ENCODE measurements around the gene MTMR6. TPM values are rescaled to one million over a fixed set of nuclear protein-coding genes. Genes with fewer than 3 reads are reported as not detected.

Gene MTMR6
- total and polyA plus RNA-seq, 9 donors, result 7.3 to 18.0 (median 13.7) TPM

DNA sequence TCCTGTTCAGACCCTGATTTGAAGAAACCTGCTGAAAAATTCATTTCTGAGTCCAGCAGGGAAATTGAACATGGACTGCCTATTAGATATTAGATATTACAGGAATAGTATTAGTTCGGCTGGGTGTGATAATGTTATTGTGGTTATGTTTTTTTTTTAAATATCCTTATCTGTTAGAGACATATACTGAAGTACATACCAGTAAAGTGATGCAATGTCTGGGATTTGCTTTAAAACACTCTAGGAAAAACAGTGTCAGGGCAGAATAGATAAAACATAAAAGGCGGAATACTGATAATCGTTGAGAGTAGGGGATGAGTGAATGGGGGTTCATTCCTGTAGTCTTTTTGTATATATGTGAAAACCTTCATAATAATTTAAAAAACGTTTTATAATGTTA, 86.5 kb downstream of the MTMR6 start:
- Histone ChIP-seq H3K9me3 (no peaks in the 10 kb centered on the region), H3K27me3 (no peaks in the 10 kb centered on the region), H3K4me1 (ENCODE audit: insufficient read depth) (no peaks in the 10 kb centered on the region), H3K4me3 (no peak overlapping the region), H3K36me3 (no peaks in the 10 kb centered on the region), H3K27ac (no peak overlapping the region)
- DNase-seq, result no peak
- TF ChIP-seq EP300 (IDR thresholded peaks at IDR 0.05) (no peak), CTCF (IDR thresholded peaks at IDR 0.05) (no peak), POLR2A (IDR thresholded peaks at IDR 0.05) (no peak)
- 28 to 45% (median 28%) methylated on average over 4 of the region's 4 CpGs for WGBS, 3 donors
- intact Hi-C loops (cut with DNase I), result no loop called here

DNA sequence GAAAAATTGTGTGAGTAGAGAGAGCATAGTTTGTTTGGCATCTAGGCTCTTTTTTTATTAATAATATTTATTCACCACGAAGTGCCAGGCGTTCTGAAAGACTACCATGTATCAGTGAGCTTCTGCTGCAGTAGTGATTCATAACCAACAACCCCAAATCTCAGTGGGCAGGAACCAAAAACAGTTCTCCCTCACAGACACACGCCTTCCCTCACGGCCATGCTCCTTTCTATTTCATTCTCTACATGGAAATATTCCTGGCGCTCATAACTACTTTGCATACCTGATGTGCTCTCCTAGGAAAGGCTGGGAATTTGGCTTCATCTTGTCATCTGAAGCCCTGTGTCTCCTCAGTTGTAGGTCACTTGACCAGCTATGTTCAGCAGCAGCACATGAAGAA, 88.6 kb downstream of the MTMR6 start:
- H3K27ac ChIP-seq, result no peak overlapping the region
- no peak for DNase-seq
- no peaks in the 10 kb centered on the region for H3K9me3 ChIP-seq
- H3K36me3 ChIP-seq, result no peaks in the 10 kb centered on the region
- intact Hi-C loops (cut with DNase I), result no loop called here
- no peaks in the 10 kb centered on the region for H3K4me1 ChIP-seq (ENCODE audit: insufficient read depth)
- no peaks in the 10 kb centered on the region for H3K27me3 ChIP-seq
- WGBS, 3 donors, result 68 to 74% (median 70%) methylated on average over 5 of the region's 5 CpGs
- H3K4me3 ChIP-seq, result no peak overlapping the region
- TF ChIP-seq POLR2A (IDR thresholded peaks at IDR 0.05) (no peak), EP300 (IDR thresholded peaks at IDR 0.05) (no peak)

DNA sequence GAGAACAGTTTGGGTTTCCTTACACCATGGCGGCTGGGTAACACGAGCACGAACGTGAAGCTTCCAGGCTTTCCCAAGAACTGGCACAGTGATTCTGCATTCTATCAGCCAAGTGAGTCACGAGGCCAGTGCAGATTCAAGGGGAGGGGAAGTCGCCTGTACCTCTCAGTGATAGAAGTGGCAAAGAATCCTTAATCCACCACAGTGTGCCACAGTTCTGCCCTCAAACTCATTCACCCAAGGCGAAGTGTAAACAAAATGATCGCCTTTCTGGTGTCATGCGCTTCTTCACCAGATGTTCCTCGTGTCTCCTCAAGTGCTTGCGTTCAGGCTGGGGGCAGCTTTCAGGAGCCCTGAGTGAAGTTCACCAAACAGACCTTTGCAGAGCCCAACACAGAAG, 90.3 kb downstream of the MTMR6 start:
- no peak overlapping the region for H3K4me3 ChIP-seq
- no peaks in the 10 kb centered on the region for H3K27me3 ChIP-seq
- no peaks in the 10 kb centered on the region for H3K4me1 ChIP-seq (ENCODE audit: insufficient read depth)
- no peak for DNase-seq
- no peak overlapping the region for H3K27ac ChIP-seq
- 83 to 85% (median 84%) methylated on average over 11 of the region's 11 CpGs for WGBS, 3 donors
- H3K9me3 ChIP-seq, result no peaks in the 10 kb centered on the region
- TF ChIP-seq POLR2A (IDR thresholded peaks at IDR 0.05) (no peak), EP300 (IDR thresholded peaks at IDR 0.05) (no peak), CTCF (IDR thresholded peaks at IDR 0.05) (no peak)
- H3K36me3 ChIP-seq, result no peaks in the 10 kb centered on the region
- intact Hi-C loops (cut with DNase I), result no loop called here

Other genes starting within 250 kb of the MTMR6 start
- gene PABPC3, start 191.4 kb downstream of the MTMR6 start, total RNA-seq, result under 1 TPM in 5 of 7 donors, not detected in 2; 0.12 to 0.43 (median 0.30) TPM
- under 1 TPM; 0.08 to 0.78 TPM for gene PABPC3, start 191.4 kb downstream of the MTMR6 start, polyA plus RNA-seq
- gene AMER2, start 115.2 kb downstream of the MTMR6 start, total RNA-seq, result under 1 TPM in 3 of 7 donors, not detected in 4; under 0.01 to 0.05 (median 0.05) TPM
- under 1 TPM in 1 of 2 donors, not detected in 1; 0.03 TPM for gene AMER2, start 115.2 kb downstream of the MTMR6 start, polyA plus RNA-seq
- gene NUP58, start 14.1 kb upstream of the MTMR6 start, total RNA-seq, result 10 to 100 TPM; 38.3 to 57.0 (median 44.6) TPM
- gene NUP58, start 14.1 kb upstream of the MTMR6 start, polyA plus RNA-seq, result 10 to 100 TPM; 15.3 to 21.8 TPM
- gene ATP8A2, start 84.5 kb upstream of the MTMR6 start, total RNA-seq, result under 1 TPM; 0.23 to 0.95 (median 0.32) TPM
- gene ATP8A2, start 84.5 kb upstream of the MTMR6 start, polyA plus RNA-seq, result under 1 TPM; 0.40 to 0.67 TPM